ENCODE data around the gene TSPEAR.
"Not testable (repeated sequence)": the region's sequence is repeated elsewhere in the genome, so short reads cannot be mapped to it uniquely, and the experiment has no call there.

Gene TSPEAR

GRCh38 chr21:44564886-44565598 is 146.3 kb downstream of the TSPEAR start:
- no peak for DNase-seq

- no peak for DNase-seq
Observed at GRCh38 chr21:44564099-44564498, 147.3 kb downstream of the TSPEAR start.

GRCh38 chr21:44558695-44559094 is 152.7 kb downstream of the TSPEAR start, which contains the start of gene KRTAP10-3:
TSS of gene KRTAP10-3 (minus strand) at chr21:44558795. CDS start at chr21:44558715, 80 bp downstream.
- DNase-seq, result no peak

GRCh38 chr21:44558329-44558675 is 153.1 kb downstream of the TSPEAR start:
- not testable (repeated sequence) for DNase-seq

GRCh38 chr21:44557491-44558328 is 153.7 kb downstream of the TSPEAR start:
- no peak for DNase-seq

- DNase-seq, result peak; percentile 88
Observed at GRCh38 chr21:44556879-44557278, 154.5 kb downstream of the TSPEAR start.

- DNase-seq, result no peak
Observed at GRCh38 chr21:44555200-44555875, 156.0 kb downstream of the TSPEAR start.

- DNase-seq, result no peak
Observed at GRCh38 chr21:44552681-44553080, 158.7 kb downstream of the TSPEAR start.

GRCh38 chr21:44552136-44552535 is 159.2 kb downstream of the TSPEAR start:
- no peak for DNase-seq

GRCh38 chr21:44551340-44551961 is 159.9 kb downstream of the TSPEAR start, which contains the start of gene KRTAP10-2:
TSS of gene KRTAP10-2 (minus strand) at chr21:44551505. CDS start at chr21:44551458, 47 bp downstream.
- no peak for DNase-seq

- DNase-seq, result no peak
Observed at GRCh38 chr21:44550807-44551206, 160.6 kb downstream of the TSPEAR start.

GRCh38 chr21:44550285-44550684 is 161.1 kb downstream of the TSPEAR start:
- not testable (repeated sequence) for DNase-seq

- no peak for DNase-seq
Observed at GRCh38 chr21:44549525-44550211, 161.7 kb downstream of the TSPEAR start.

GRCh38 chr21:44548922-44549321 is 162.4 kb downstream of the TSPEAR start:
- DNase-seq, result no peak

GRCh38 chr21:44548381-44548780 is 163.0 kb downstream of the TSPEAR start:
- no peak for DNase-seq

- no peak for DNase-seq
Observed at GRCh38 chr21:44547656-44548331, 163.6 kb downstream of the TSPEAR start.

GRCh38 chr21:44544566-44544965 is 166.8 kb downstream of the TSPEAR start:
- no peak for DNase-seq

- DNase-seq, result no peak
Observed at GRCh38 chr21:44542716-44543115, 168.7 kb downstream of the TSPEAR start.

- no peak for DNase-seq
Observed at GRCh38 chr21:44540741-44541288, 170.6 kb downstream of the TSPEAR start.

GRCh38 chr21:44539991-44540666 is 171.2 kb downstream of the TSPEAR start, which contains the start of gene KRTAP10-1:
TSS of gene KRTAP10-1 (minus strand) at chr21:44540195. CDS start at chr21:44540150, 45 bp downstream.
- DNase-seq, result no peak

- no peak for DNase-seq
Observed at GRCh38 chr21:44539046-44539445, 172.3 kb downstream of the TSPEAR start.
